Rectal smooth muscle tissue (tissue), 1 donor: ENCODE results near the gene LBH.
"Not testable (repeated sequence)": the region's sequence is repeated elsewhere in the genome, so short reads cannot be mapped to it uniquely, and the experiment has no call there.

ENCODE experiments used
- H3K27ac ChIP-seq: one replicate; pipeline ENCODE4 v1.7.0; 2013; ENCODE audit warnings: low read depth, low read length, inconsistent platforms
- H3K27me3 ChIP-seq: one replicate; pipeline ENCODE4 v1.7.0; 2013; ENCODE audit warnings: low read length; ENCODE audit not compliant: control insufficient read depth, insufficient read depth
- H3K36me3 ChIP-seq: one replicate; pipeline ENCODE4 v1.7.0; 2013; ENCODE audit warnings: low read length; ENCODE audit not compliant: control insufficient read depth, insufficient read depth
- H3K4me1 ChIP-seq: one replicate; pipeline ENCODE4 v1.7.0; 2013; ENCODE audit warnings: low read length; ENCODE audit not compliant: control insufficient read depth, insufficient read depth
- H3K4me3 ChIP-seq: one replicate; pipeline ENCODE4 v1.7.0; 2013; ENCODE audit warnings: low read length
- H3K9ac ChIP-seq: one replicate; pipeline ENCODE4 v1.7.0; 2013; ENCODE audit warnings: low read length

LBH gene

DNA sequence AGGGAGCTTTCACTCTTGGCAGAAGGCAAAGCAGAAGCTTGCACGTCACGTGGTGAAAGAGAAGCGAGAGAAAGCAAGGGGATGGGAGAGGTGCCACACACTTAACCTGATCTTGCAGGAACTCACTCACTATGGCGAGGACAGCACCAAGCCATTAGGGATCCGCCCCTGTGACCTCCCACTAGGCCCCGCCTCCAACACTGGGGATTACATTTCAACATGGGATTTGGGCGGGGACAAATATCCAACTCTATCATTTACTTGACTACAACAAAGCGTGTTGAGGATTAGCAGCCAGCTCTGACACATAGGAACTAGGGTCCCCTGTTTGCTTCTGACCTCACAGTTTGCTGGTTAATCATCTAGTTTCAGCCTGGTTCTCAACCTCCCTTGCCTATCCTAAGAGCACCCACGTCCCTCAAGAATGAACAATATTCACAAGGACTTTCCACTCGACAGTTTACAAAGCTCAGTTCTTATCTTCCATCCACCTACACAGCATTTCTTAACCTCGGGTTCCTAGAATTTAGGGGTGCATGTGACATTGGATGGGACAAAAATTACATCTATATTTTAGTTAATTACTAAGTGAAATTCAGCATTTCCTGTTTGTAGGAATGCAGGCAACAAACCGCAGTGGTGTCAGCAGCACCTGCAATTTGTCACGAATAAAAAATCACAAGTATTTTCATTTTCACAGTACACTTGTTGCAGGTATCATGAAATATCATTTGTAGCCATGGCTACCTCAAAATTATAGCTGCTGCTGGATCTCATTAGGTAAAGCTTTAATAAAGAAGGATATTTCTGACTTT, 36.0 kb downstream of the LBH start:
- no peaks in the 10 kb centered on the region for H3K4me1 ChIP-seq
- no peak overlapping the region for H3K27ac ChIP-seq
- no peaks in the 10 kb centered on the region for H3K36me3 ChIP-seq
- no peak overlapping the region for H3K4me3 ChIP-seq
- H3K27me3 ChIP-seq: no peaks in the 10 kb centered on the region
- no peak overlapping the region for H3K9ac ChIP-seq

DNA sequence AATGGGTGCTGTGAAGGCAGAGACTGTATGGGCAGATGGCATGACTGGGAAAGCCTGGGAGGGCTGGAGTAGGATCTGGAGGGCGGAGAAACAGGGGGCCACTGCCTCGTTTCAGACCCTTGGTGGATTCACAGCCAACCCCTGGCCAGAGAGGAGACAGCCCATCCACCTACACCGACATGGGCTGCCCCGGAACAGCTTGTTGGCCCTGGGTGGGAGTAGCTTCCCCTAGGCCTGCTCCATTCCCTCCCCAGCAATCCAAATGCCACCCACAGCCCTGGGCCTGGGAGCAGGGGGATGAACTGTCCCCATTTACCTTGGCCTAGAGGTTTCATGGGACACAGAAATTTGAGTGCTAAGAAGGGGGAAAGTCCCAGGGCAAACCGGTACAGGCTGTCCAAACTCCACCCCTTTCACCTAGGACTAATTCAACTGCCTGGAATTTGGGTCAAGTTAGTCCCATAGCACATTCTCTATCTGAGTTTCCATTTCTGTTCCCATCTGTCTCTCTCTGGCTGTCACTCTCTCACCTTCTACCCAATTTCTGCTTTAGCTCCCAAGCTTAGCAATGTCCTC, 37.0 kb downstream of the LBH start:
- Histone ChIP-seq H3K4me3 (no peak overlapping the region), H3K27ac (no peak overlapping the region), H3K4me1 (peaks cover 2% of the 10 kb centered on the region), H3K36me3 (no peaks in the 10 kb centered on the region), H3K9ac (no peak overlapping the region), H3K27me3 (no peaks in the 10 kb centered on the region)

DNA sequence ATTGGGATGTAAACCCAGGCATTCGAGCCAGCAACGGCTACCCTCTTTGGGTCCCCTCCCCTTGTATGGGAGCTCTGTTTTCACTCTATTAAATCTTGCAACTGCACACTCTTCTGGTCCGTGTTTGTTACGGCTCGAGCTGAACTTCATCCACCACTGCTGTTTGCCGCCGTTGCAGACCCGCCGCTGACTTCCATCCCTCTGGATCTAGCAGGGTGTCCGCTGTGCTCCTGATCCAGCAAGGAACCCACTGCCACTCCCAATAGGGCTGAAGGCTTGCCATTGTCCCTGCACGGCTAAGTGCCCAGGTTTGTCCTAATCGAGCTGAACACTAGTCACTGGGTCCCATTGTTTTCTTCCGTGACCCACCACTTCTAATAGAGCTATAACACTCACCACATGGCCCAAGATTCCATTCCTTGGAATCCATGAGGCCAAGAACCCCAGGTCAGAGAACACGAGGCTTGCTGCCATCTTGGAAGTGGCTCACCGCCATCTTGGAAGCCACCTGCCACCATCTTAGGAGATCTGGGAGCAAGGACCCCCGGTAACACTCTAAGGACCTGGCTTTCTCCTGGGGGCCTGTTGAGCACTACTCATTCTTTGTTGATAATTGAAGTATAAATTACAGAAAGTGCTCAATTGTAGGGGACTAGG, 37.9 kb downstream of the LBH start:
- H3K27ac ChIP-seq, H3K27me3 ChIP-seq, H3K36me3 ChIP-seq, H3K4me1 ChIP-seq, H3K4me3 ChIP-seq, H3K9ac ChIP-seq: not testable (repeated sequence)

DNA sequence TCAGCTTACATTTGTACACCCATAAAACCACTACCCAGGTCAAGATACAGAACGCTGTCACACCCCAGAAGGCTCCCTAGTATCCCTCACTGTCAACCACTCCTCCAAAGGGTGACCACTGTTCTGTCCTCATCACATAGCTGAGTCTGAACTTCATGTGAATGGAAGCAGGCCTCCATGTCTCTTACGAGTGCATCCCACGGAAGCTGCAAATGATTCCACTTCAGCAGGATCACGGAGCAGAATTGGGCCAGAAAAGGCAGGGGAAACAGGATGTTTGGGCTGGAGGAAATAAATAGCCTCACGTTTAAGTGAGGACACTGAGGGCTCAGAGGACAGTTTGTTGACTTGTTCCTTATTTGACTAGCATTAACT, 38.4 kb downstream of the LBH start:
- no peak overlapping the region for H3K4me3 ChIP-seq
- no peaks in the 10 kb centered on the region for H3K27me3 ChIP-seq
- H3K4me1 ChIP-seq: peaks cover 2% of the 10 kb centered on the region
- H3K9ac ChIP-seq: no peak overlapping the region
- no peak overlapping the region for H3K27ac ChIP-seq
- H3K36me3 ChIP-seq: no peaks in the 10 kb centered on the region

DNA sequence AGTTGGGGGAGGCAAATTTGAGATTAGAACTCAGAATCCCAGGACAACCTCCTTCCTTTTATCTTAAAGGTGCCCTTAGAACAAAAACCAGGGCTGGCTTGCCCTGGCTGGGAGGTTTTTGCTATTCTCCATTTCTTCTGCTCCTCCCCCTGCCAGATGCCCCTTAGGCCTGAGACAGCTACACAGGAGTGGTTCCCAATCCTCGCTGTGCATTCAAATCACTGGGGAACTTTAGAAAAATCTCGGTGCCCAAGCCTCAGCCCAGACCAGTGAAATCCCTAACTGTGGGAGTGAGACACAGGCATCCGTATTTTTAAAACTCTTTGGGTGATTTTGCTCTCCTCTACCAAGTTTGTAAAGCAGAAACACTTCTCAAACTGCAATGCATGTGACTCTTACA, 38.8 kb downstream of the LBH start:
- no peak overlapping the region for H3K9ac ChIP-seq
- H3K36me3 ChIP-seq: no peaks in the 10 kb centered on the region
- H3K27ac ChIP-seq: no peak overlapping the region
- peaks cover 2% of the 10 kb centered on the region for H3K4me1 ChIP-seq
- H3K4me3 ChIP-seq: no peak overlapping the region
- H3K27me3 ChIP-seq: no peaks in the 10 kb centered on the region

DNA sequence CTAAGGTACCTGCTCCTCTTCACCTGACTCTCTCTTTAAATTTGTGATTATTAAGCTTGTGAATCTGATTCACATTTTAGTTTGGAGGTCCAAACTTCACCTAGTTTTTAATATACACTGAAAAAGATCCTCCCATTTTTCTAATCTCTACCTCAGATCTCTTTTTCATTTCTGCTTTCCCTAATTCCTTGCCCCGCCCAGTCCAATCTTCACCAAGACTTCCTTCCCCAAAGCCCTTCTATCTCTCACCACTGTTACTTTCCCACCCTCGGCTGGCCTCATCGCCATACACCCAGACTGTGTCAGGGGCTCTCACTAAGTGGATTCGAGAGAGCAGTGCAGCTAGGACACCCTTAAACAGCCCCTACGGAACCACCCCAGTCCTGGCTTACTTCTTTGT, 40.0 kb downstream of the LBH start:
- Histone ChIP-seq H3K9ac (no peak overlapping the region), H3K27me3 (no peaks in the 10 kb centered on the region), H3K4me3 (no peak overlapping the region), H3K4me1 (peaks cover 2% of the 10 kb centered on the region), H3K36me3 (no peaks in the 10 kb centered on the region), H3K27ac (no peak overlapping the region)

DNA sequence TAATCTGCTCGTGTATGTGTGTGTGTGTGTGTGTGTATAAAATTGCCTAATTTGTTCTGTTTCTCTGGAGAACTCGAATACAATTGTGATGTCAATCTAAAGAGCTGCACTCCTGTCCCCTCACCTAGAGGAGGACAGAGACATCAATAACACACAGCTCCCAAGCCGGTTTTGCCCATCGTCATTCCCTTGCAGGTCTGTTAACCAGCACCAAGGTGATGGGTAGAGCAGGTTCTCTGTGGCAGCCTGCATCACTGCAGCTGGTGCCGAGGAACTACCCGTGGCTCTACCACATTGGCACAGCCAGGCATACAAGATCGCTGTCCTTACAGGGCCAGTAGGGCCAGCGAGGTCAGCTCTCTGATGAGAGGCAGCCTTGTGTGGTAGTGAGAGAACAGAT, 41.0 kb downstream of the LBH start:
- peaks cover 2% of the 10 kb centered on the region for H3K4me1 ChIP-seq
- H3K9ac ChIP-seq: no peak overlapping the region
- H3K36me3 ChIP-seq: no peaks in the 10 kb centered on the region
- H3K27ac ChIP-seq: no peak overlapping the region
- H3K4me3 ChIP-seq: no peak overlapping the region
- H3K27me3 ChIP-seq: no peaks in the 10 kb centered on the region

DNA sequence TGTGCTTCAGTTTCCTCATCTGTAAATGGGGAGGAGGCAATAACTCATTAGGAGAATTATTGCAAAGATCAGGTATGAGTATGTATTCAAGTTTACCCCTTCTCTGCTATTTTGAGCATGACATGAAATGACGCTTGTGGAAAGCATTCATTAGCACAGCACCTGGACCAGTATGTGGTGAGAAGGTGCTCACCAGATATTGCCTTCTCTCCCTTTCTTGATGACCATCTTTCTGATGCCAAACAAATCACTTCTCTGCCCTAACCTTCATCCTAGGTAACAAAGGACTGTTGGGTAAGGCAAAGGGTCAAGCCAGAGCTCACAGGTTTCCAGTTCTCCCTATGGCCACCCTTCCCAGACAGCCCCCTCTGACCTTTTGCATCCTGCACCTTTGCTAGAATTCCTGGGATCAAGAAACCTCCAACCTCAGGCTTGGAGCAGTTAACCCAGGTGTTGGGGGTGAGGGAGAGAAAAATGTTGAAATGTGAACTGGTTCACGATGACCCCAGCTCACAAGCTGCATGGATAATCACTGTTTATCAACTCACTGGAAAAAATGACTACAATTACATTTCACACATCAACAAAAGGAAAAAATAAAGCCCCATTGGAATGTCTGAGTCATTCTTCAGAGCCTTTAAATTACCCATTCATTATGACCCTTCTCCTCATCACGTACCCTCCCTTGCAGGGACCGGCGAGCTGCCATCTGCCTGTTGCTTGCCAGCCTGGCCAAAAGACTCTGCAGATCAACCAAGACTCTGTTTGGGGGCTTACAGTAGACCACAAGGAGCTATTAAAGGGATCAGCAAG, 41.6 kb downstream of the LBH start:
- H3K9ac ChIP-seq: no peak overlapping the region
- H3K27me3 ChIP-seq: no peaks in the 10 kb centered on the region
- no peaks in the 10 kb centered on the region for H3K36me3 ChIP-seq
- no peak overlapping the region for H3K4me3 ChIP-seq
- H3K27ac ChIP-seq: no peak overlapping the region
- H3K4me1 ChIP-seq: peaks cover 2% of the 10 kb centered on the region

DNA sequence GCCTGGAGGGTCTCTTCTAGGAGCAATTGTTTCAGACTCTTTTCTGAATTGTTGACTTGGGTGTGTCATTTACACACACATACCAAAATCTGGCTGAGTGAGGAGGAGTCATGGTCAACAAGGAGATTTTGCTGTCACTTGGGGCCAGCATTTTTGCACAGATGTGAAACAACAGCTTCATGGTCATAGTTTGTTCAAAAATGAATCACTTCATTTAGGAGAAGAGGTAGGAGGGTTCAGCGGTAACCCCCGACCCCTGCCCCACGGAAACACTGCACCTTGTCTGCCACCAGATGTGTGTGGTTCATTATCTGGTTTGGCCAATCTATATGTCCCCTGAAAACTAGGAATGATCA, 42.2 kb downstream of the LBH start:
- Histone ChIP-seq H3K36me3 (no peaks in the 10 kb centered on the region), H3K4me1 (peaks cover 2% of the 10 kb centered on the region), H3K4me3 (no peak overlapping the region), H3K27me3 (no peaks in the 10 kb centered on the region), H3K27ac (no peak overlapping the region), H3K9ac (no peak overlapping the region)

DNA sequence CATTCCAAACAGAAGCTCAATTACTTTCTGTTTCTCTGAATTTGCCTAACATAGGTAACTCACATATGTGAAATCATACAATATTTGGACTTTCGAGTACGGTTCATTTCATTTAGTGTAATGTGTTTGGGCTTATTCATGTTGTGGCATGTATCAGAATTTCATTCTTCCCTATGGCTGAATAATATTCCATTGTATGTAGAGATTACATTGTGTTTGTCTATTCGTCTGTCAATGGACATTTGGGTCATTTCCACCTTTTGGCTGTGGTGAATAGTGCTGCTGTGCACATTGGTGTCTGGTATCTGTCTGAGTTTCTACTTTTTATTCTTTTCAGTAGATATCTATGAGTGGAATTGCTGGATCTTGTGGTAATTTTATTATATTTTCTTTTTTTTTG, 43.9 kb downstream of the LBH start:
- Histone ChIP-seq H3K36me3 (no peaks in the 10 kb centered on the region), H3K27ac (no peak overlapping the region), H3K4me3 (no peak overlapping the region), H3K27me3 (no peaks in the 10 kb centered on the region), H3K9ac (no peak overlapping the region), H3K4me1 (peaks cover 2% of the 10 kb centered on the region)

DNA sequence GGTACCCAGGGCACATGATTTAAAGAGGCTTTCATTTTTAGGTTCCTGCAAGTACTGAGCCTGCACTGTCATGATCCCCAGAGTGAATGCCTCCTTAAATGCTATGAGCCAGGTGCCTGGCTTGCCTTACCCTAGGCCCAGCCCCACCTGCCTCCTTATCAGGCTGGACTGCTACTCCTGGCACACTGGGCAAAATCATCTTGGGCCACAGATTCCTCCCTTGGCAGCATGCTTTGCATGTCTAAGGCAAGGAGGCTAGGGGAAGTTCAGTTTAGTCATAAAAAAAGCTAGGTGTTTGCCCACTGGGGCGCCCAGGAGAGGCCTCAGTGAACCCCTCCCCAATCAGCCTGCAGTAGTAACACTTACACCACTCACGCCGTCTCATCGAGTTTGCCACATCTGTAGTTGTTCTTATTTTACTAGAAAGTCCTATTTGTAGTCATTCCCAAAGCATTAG, 45.1 kb downstream of the LBH start:
- no peaks in the 10 kb centered on the region for H3K27me3 ChIP-seq
- H3K4me1 ChIP-seq: peaks cover 2% of the 10 kb centered on the region
- no peak overlapping the region for H3K27ac ChIP-seq
- H3K9ac ChIP-seq: no peak overlapping the region
- no peaks in the 10 kb centered on the region for H3K36me3 ChIP-seq
- H3K4me3 ChIP-seq: no peak overlapping the region

DNA sequence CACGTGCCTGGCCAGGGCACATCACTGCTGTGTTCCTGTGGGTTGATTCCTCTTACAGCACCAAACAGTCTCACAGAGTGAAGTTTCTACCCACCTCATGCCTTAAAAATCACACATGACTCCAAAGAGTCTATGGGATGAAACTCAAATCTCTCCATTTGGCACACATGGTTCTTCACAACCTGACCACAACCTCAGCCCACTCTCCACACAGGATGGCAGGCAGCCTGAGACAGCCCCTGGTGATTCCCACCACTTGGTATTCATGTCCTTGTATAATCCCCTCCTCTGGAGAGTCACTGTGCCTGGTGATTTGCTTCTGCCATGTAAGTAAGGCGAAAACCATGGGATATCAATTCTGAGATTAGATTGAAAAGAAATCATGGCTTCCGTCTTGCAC, 46.2 kb downstream of the LBH start:
- Histone ChIP-seq H3K9ac (no peak overlapping the region), H3K4me1 (peaks cover 2% of the 10 kb centered on the region), H3K36me3 (no peaks in the 10 kb centered on the region), H3K27me3 (no peaks in the 10 kb centered on the region), H3K4me3 (no peak overlapping the region), H3K27ac (no peak overlapping the region)
